ENCODE results near the gene EFCAB6.

The EFCAB6 gene

DNA sequence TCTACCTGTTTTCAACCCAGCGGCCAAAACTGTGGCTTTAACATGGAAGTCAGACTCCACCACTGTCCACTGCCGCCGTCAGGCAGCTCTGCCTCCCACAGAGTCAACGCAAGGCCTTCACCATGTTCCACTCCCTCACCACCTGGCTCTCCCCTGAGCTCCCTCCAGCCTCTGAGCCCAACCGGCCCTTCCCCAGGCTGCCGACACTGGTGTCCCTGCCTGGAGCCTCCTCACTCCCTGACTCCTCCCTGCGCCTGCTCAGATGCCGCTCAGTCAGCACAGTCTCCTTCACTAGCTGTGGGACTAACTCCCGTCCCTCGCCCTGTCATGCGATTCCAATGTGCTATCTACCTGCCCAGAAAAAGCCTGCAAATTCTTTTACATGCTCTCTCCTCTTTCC lies 33.9 kb upstream of the EFCAB6 start:
- DNase-seq, result no peak

DNA sequence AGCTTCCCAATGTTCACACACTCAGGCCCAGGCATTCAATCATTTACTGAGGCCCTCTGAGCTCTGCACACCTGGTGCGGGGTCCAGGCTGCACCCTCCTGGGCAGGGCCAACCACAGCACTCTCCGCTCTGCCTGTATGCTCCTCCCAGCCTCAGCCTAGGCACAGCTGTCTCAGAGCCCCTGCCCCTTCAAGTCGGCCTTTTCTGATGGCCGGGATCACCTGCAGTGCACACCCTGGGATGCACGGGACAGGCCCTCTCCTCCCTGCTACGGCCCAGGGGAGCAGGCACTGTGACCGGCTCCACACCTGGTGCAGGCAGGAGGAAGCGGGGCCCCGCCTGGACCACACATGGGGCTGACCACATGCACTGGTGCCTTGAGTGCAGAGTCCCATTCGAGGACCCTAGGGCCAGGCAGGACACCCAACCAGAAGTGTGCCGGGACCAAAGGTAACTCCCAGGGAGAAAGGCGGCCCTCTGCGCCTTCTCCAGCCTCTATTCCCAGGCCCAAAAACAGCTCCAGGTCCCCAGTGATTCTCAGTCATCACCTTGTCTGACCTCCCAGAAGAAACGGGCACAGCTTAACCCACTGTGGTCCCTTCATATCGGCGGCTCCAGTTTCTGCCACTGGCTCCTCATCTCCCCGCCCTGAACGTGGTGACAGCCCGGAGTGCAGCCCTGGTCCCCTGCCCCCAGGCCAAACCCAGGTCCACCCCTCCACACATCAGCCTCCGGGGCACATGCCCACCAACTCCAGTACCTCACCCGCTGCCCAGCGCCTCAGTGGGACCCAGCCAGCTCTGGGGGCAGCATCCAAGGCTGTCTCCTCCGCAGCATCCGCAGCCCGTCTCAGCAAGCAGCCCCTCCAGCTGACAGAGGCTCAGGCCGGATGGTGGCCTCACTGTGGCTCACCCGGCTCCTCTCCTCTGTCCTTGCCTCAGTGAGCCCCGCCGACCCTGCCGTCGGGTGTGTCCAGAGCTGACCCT lies 32.7 kb upstream of the EFCAB6 start:
- no peak for DNase-seq

DNA sequence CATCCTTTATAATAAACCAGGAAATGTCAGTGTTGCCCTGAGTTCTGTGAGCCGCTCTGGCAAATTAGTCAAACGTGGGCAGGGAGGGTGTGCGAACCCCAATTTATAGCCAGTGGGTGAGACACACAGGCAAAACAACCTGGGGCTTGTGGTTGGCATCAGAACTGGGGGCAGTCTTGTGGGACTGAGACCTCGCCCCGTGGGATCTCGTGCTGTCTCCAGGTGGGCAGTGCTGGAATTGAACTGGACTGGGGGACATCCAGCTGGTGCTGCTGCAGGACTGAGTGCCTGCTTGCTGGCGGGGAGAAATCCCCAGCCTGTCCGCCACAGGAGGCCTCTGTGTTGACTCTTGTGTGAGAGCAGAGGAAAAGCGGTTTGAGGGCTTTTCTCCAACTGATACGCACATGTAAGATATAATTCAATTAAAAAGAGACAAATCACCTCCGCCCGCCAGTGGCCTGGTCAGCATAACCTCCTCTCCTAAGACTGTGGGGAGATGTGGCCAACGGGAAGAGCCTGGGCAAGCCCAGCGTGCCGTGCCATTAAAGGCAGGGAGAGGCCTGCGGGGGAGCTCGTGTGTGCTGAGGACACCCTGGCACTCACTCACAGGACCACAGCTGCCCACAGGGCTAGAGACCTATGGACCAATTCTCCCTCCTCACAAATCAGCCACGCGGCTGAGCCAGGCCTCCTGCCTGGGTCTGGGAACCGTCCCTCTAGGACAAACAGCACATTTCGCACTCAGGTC lies 31.9 kb upstream of the EFCAB6 start:
- DNase-seq, result no peak

DNA sequence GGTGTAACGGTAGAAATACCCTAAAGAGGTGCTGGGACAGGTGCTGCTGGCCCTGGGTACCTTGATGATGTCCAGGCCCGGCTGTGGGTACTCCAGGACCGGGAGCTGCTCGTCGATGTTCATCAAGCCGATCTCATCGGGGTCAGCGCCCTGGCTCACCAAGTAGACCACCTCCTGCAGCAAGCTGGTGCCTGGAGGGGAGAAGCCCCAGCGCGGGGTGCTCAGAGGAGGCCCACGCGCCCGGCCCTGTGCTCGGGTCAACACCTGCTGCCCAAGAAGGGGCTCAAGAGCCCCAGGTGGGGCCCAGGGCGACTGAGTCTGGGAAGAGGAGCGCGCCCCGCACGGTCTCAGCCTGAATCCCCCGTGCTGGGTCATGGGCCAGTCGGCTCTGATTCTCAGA lies 29.6 kb upstream of the EFCAB6 start:
- no peak for DNase-seq

DNA sequence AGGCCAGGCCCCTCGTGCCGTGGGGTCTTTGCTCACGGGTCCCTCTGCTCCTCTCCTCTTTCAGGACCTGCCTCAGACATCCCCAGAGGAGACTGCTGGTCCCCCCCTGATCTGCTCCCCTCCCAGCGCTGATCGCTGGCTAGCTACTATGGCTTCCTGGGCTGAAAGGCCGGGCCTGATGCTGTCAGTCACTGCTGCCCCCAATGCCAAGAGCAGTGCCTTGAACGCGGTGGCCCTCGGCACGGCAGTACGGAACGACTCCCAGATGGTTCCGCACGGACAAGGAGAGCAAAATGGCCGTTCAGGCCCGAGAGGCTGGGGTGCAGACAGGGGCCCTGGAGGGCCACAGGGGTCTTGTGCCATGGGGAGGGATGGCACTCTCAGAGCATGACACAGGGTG lies 28.7 kb upstream of the EFCAB6 start:
- no peak for DNase-seq

DNA sequence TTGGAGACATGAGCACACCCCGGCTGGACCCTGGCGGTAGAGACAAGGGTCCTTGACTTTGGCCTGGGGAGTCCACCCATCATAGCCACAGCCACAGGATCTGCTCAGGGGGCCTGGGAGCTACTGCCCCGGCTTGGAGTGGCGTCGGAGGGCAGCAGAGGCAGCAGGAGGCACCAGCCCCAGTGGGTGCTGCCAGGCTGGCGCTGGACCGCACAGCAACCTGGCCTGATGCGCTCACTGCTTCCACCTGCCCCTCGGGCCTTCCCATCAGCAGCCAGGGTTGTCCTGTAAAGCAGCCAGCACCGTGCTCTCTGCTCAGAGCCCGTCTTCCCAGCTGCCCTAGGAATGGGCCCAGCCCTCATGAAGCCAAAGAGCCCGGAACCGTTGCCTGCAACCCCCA lies 28.3 kb upstream of the EFCAB6 start:
- no peak for DNase-seq

DNA sequence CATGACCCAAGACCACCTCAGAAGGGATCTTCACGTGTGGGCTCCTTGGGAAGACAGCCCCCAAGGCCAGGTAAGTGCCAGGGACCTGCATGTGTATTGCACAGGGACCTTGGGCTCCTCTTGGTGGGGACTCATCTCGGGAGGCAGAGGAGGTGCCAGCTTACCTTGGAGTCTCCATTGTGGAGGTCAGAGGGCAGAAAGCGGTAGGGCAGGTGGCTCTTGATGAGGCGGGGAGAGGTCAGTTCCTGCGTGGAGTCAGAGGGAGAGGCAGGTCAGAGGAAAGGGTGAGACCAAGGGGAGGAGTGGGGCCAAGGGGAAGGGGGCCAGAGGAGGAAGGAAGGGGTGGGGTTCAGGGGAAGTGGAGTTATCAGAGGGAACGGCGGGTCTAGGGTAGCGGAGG lies 27.7 kb upstream of the EFCAB6 start:
- DNase-seq, result no peak

DNA sequence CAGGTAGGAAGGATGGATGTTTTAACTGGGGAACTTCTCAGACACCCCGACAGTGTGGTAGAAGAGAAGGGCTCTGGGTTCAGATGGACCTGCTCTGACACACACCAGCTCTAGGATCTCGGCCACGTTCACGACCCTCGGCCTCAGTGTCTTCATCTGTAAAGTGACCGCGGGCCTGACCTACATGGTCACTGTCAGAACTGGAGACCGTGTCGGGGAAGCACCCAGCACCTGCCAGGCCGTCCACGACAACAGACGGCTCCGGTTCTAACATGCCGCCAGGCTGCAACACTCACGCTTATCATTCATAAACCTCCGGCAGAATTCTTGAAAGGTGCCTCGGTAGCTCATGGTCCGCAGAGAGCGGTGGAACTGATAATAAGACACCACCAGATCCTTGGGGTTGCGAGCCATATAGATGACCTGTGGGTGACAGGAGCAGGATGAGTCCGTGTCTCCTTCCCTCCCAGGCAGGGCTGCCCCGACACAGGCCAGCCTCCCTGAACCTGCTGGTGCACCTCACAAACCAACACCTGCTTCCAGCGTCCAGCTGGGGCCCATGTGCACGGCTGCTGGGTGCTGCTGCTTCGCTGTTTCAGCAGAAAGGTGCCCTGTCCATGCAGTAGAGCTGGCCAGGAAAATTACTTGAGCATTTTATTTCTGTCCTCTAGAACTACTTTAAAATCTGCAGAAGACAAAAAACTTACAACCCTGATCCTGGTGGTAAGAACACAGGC lies 26.6 kb upstream of the EFCAB6 start:
- no peak for DNase-seq

DNA sequence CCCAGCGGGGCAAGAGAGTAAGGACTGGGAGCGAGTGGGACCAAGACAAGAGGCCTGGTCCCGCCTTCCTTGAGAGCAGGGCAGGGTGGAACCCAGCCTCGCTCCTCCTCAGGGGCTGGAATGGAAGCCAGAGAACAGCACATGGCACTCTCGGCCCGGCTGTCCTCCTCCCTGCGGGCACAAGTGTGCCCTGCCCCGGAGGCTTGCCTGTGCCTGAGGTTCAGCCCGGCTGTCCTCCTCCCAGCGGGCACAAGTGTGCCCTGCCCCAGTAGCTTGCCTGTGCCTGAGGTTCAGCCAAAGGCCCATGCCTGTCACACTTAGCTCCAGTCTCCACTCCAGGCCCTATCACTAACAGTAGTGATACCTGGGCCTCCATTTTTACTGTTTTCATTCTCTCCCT lies 26.1 kb upstream of the EFCAB6 start:
- no peak for DNase-seq

DNA sequence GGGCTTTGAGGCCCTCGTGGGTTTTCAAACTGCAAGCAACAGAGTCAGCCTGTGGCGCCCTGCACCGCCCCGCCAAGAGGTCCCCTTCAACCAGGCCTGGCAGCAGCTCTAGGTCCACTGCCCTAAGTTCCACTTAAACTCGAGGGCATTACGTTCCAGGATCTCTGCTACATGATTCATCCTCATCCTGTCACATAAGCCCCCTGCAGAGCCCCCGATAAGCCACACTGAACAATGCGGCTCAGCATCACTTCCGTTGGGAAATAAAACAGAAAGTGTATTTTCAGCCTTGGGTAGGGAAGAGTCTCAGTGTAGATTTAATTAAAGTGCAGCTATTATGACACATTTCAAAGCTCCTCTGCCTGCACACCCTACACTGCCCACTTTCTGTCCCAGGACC lies 25.6 kb upstream of the EFCAB6 start:
- DNase-seq, result no peak

DNA sequence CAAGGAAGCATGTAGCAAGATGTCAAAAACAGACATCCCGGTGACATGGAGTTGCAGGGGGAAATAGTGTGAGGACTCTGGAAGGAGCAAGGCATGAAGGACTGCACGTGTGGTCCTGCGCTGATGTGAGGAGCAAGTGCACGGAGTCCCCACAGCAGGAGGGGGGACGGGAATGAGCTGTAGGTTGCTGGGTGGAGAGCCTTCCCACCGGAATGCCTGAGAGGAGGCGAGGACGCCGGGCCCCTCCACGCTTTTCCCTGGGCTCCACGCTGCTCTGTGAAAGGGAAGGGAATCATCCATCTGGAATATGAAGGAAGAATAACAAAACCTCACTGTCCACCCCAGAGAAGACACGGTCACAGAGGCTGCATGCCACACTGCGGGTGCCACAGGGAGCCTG lies 23.6 kb upstream of the EFCAB6 start:
- DNase-seq, result no peak

DNA sequence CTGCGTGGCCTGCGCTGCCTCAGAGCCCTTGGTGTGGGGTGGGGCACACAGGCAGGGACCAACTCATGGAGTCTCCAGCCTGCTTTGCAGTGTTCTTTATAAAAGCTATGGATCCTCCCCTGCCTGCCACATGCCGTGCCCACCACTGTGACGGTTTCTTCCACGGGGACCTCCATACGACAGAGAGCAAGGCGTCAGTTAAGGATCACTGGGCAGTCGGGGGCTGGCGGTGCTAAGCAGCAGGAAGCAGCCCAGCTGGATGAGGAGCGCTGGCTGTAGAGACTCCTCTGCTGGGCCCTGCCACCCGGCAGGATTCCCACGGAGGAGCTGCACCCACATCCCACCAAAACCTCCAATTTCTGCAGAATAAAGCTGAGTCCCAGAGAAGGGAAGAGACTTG lies 23.1 kb upstream of the EFCAB6 start:
- DNase-seq, result no peak

DNA sequence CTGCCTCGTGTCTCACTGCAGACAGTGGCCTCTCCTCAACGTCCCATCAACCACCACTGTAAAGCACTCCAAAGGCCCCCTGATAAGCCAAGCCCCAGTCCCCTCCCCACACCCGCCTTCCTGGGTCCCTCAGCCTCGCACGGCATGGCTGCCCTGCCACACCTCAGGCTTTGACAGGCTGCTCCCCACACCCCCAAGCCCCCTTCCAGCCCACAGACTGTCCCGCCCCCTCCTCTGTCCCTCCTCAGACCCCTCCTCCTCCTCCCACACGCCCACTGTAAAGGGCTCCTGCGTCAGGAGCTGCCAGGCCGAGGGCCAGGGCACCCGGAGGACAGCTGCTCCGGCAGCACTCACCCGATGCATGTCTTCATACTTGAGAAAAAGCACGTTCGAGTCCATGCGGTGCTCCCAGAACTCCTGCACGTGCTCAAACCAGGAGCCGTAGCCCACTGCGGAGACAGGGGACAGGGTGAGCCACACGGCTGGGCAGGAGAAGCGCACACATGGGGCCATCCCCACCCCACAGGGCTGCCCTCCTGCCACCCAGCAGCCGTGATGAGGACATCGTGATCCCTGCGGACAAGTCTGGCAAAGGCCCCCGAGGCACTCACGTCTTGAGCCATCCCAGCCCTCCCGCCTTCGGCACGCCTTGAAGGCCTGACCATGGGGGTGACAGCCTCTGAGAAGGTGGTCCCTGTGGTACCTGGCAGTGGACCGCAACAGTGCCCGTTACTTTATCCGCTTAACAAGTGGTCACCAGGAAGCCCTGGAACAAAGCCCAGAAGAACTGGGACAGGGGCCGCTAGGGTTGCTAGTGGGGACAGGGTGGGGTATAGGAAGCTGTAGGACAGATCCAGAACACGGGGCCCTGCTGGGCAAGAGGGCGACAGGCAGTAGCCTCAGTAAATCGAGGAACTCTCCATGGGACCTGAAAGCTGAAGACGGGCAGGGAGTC lies 21.5 kb upstream of the EFCAB6 start:
- DNase-seq, result no peak

DNA sequence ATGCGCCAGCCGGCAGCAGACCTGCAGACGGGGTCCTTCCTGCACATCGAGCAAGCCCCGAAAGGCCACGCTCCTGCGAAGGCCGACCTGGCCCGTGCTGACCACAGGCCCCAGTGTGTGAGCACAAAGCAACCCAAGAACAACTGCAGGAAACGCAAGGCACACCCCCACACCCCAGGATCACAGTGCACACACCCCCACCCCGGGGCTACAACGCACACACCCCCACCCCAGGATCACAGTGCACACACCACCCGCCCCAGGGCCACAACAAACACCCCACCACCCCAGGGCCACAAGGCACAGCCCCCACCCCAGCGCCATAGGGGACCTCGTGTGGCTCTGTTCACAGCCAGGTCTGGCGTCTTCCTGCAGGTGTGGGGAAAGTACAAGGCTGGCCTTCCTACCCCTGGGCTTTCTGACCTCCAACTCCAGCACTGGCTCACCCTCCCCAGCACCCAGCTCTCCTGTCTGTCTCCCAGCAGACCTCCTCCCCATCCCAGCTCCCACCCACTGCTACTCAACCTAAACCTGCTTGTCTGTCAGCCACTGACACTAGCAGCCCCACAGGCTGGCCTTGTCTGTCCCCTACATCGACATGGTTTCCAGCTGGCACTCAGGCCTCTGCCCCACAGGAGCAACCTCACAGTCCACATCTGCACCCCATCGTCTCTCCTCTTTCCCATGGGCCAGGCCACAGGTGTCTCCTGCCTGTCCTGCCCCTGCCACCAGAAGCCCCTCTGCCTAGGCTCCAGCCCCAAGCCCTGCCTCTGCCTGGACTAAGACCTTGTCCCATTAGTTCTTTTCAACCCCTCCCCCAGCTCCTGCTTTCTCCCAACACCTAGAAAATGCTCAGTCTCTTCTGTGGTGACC lies 20.5 kb upstream of the EFCAB6 start:
- no peak for DNase-seq

DNA sequence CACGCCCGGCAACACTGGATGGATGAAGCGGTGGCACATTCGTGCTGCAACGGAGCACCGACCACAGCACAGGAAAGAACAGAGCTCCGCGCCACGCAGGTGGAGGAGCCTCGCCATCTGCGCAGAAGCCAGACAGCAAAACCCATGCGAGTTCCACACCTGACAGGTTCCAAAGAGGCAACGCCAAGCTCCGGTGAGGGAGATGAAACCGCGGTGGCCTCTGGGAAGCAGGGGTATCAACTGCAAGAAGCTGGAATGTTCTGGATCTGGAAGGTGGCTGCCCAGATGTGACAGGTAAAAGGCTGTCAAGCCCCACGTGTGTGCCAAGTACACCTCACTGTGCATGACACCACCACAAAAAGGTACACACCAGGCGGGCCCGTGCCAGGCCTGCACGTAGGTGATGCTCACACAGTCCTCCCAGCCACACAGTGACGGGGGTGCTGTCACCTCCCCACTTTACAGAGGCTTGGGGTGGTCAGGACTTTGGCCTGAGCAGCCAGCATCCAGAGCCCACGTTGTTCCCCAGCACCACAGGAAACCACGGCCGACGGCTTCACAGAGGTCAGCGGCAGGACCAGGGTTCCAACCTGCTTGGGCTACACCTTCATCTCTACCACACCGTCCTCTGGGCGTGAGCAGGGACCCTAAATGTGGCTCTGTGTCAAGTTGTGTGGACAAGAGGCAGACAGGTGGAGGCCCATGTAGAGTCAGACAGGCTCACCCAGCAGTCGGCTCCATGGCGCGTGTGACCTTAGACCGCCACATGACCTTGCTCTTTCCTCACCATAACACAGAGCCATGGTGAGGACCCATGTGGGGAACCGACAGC lies 19.7 kb upstream of the EFCAB6 start:
- DNase-seq, result no peak

DNA sequence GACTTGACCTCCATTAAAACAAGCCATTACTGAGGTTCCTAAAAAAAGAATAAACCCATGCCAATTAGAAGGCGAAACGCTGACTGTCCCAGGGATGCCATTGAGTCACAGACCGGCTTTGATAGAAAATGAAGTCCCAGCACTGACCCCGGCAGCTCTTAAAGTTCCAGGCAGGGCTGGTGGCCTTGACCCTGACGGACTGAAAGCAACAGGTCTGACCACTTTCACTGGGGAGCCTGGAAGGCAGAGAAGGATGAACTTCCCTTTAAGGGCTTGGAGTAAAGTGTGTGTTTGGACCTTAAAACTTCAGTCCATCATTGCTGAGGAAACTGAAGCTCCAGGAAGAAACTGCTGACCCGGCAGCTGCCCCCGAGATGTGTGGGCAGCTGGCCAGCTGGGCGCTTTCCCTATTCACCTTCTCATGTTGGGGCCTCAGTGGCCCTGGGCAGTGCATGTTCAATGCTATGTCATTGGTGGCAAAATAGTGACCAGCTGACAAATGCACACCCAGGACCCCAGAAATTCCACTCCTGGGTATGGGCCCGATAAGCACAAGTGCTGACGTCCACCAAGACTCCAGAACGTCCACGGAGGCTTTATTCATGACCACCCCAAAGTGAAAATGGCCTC lies 18.9 kb upstream of the EFCAB6 start:
- DNase-seq, result no peak

DNA sequence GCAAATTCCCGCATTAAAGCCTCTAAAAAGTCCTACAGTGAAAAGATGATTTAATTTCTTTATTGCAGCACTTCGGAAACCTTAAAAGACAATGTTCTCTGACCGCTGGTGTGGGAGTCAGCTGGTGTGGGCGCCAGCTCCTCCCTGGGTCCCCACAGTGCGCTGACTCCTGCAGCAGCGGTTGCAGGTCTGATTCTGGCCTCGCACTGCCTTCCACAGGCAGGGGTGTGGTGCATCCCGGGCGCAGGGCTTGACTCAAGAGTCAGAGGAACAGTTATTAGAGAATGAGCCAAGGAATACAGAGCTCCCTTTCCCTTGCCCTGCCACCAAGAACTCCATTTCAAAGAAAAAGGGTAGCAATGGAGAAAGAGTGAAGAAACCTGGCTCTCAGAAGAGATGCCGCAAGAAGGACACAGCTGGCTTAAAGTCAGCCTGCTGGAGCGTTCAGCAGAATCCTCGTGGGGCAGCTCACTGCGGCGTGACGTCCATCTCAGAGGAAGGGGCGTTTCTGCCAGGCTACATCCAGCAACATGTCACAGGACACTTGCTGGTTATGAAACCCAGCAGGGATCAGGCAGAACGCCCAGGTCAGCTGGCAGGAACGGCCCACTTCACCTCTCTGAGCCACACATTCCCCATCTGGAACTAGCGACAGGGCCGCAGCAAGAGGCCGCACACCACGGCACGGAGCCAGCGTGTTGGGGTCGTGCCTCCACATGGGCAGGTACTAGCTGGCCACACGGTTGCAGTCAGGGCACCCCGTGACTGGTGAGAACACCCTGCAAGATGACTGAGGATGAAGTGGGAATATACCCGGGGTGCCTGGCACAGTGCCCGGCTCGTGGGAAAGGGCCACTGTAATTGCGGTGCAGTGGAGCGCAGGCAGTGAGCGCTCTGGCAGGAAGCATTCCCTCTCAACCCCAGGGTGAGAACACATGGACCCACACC lies 18.1 kb upstream of the EFCAB6 start:
- no peak for DNase-seq

DNA sequence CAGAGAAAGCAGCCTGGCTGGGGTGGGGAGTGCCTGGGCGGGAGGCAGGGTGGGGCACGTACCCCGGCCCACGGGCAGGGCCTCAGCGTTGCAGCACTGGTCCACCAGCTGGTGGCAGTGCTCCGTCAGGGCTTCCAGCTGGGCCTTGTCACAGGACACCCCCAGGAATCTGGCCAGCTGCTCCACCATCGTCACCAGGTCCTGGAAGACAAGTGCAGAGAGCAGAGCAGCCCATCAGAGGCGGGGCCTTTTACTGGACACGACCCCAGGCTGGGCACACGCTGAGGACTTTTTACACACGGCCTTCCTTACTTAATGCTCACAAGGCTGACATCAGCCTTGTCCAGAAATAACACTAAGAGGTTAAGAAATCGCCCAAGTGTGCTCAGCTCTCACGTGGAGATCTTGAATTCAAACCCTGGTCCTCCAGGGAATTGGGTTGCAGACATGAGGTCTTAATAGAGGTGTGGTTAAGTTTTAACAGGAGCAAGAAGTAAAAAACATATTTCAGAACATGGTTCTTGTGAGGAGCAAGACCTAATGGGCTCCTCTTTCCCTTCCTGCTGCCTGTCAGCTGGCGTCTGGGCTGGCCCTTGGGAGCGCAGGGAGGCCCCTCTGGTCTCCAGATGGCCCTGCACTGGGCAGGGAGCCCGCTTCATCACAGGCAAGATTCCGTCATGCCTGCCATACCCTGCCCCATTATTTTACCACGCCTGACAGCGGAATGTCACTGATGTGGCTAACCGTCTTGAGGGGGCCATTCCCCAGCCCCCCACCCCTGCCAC lies 17.1 kb upstream of the EFCAB6 start:
- no peak for DNase-seq

Measured in EL (cell line).